Breast epithelium (tissue), 4 donors: ENCODE data around the gene NFASC. TPM values are rescaled to one million over a fixed set of nuclear protein-coding genes. Genes with fewer than 3 reads are reported as not detected.

Source experiments
- DNase-seq, 2 donors: peaks; one replicate each; pipeline ENCODE4 v3.0.0-alpha.2; 2019; ENCODE audit warnings: low spot score in 2 of 2
- H3K27ac ChIP-seq, 2 donors: fragments of 200-600 bp; sonication (generic) in 1 of 2; one replicate each; pipeline ENCODE4 v1.5.1; 2016 to 2019; ENCODE audit warnings: mild to moderate bottlenecking in 1 of 2
- H3K27me3 ChIP-seq, 2 donors: fragments of 200-600 bp; sonication (generic) in 1 of 2; one replicate each; pipeline versions ENCODE4 v1.5.1 to v1.6.0; 2017 to 2019; ENCODE audit warnings: control low read depth in 1 of 2, mild to moderate bottlenecking in 1 of 2
- H3K36me3 ChIP-seq: fragments of 200-600 bp; one replicate; pipeline ENCODE4 v1.5.1; 2019
- H3K4me1 ChIP-seq, 2 donors: fragments of 200-600 bp; sonication (generic); one replicate each; pipeline ENCODE4 v1.5.1; 2016 to 2019; ENCODE audit warnings: control low read depth in 1 of 2
- H3K4me3 ChIP-seq, 3 donors: fragments of 200-600 bp; sonication (generic); 1 replicate in 2 of 3; 2 replicates in 1 of 3; pipeline ENCODE4 v1.5.1; 2016 to 2019; ENCODE audit warnings: mild to moderate bottlenecking in 3 of 3, moderate library complexity in 2 of 3
- H3K9me3 ChIP-seq, 2 donors: fragments of 200-600 bp; sonication (generic) in 1 of 2; one replicate each; pipeline ENCODE4 v1.5.1; 2016 to 2019; ENCODE audit warnings: control low read depth in 1 of 2
- CTCF ChIP-seq, 3 donors: fragments of 450-650 bp; IDR thresholded peaks; one replicate each; pipeline ENCODE4 v1.5.1; 2016 to 2017; ENCODE audit warnings: antibody characterized with exemption in 3 of 3, mild to moderate bottlenecking in 3 of 3, moderate library complexity in 3 of 3
- POLR2A ChIP-seq: fragments of 450-650 bp; IDR thresholded peaks from one replicate; pipeline ENCODE4 v1.6.1; 2016; ENCODE audit warnings: antibody characterized with exemption, mild to moderate bottlenecking, moderate library complexity
- POLR2AphosphoS5 ChIP-seq, 3 donors: sonication (generic); formaldehyde crosslinking; IDR thresholded peaks; one replicate each; pipeline ENCODE4 v1.6.1; 2017; ENCODE audit warnings: antibody characterized with exemption in 3 of 3
- intact Hi-C: fragments of 100-400 bp; cut with DNase I; formaldehyde crosslinking; loops from one replicate; pipeline ENCODE4 v1.15.1; 2023; ENCODE audit warnings: low total_unique reads
- total RNA-seq, 3 donors: library from RNA; depleted of rRNA; stranded (reverse); fragments of >200 nt; gene quantifications; one replicate each; pipeline ENCODE4 v1.1.0, GENCODE V29; 2016

NFASC gene
- total RNA-seq, 3 donors from 2014 or later, result 1.6 to 19.5 (median 14.1) TPM

- H3K27ac ChIP-seq, result no peak overlapping the region
- no peak overlapping the region for H3K4me3 ChIP-seq
- intact Hi-C loops, result no loop called here
- TF ChIP-seq POLR2AphosphoS5 (IDR thresholded peaks at IDR 0.05), result no peak
- no peaks in the 10 kb centered on the region for H3K27me3 ChIP-seq
- H3K36me3 ChIP-seq, result no peaks in the 10 kb centered on the region
- H3K9me3 ChIP-seq, result no peaks in the 10 kb centered on the region
- no peaks in the 10 kb centered on the region for H3K4me1 ChIP-seq
- no peak for DNase-seq
Measured at GRCh38 chr1:205028390-205028789, 157.7 kb downstream of the NFASC start.

GRCh38 chr1:205028924-205029323 is 158.3 kb downstream of the NFASC start:
- no peak overlapping the region for H3K27ac ChIP-seq

GRCh38 chr1:205030241-205030640 is 159.6 kb downstream of the NFASC start:
- Histone ChIP-seq H3K4me1 (no peaks in the 10 kb centered on the region), H3K9me3 (no peaks in the 10 kb centered on the region), H3K27me3 (no peaks in the 10 kb centered on the region), H3K4me3 (no peak overlapping the region), H3K36me3 (no peaks in the 10 kb centered on the region), H3K27ac (no peak overlapping the region)
- no peak for DNase-seq
- TF ChIP-seq CTCF (IDR thresholded peaks at IDR 0.05) (no peak), POLR2AphosphoS5 (IDR thresholded peaks at IDR 0.05) (no peak), POLR2A (no peak)
- intact Hi-C loops, result no loop called here

More at GRCh38 chr1:205028924-205029323, 158.3 kb downstream of the NFASC start:
- Histone ChIP-seq H3K9me3 (no peaks in the 10 kb centered on the region), H3K4me3 (no peak overlapping the region), H3K36me3 (no peaks in the 10 kb centered on the region), H3K27me3 (no peaks in the 10 kb centered on the region), H3K4me1 (no peaks in the 10 kb centered on the region)
- no peak for DNase-seq
- TF ChIP-seq POLR2A (no peak), CTCF (IDR thresholded peaks at IDR 0.05) (no peak), POLR2AphosphoS5 (IDR thresholded peaks at IDR 0.05) (no peak)
- intact Hi-C loops, result no loop called here

DNA sequence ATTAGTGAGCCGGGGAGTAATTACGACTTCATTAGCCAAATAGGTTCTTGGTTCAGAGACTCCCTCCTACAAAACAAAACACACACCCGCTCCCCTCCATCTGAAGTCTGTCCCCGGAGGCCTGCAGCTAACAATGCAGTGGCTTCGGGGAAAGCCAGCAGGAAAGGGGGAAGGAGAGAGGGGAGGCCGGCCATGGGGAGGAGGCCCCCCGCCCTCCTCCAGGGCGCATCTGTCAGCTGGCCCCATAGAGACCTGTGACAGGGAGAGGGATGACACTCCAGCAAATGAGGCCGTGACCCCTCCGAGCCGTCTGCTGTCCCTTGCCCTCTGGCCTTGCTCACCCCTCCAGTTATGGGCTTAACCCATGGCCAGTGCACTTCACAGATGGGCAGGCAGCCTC is 160.2 kb downstream of the NFASC start:
- Histone ChIP-seq H3K27me3 (no peaks in the 10 kb centered on the region), H3K4me1 (no peaks in the 10 kb centered on the region), H3K4me3 (no peak overlapping the region), H3K36me3 (no peaks in the 10 kb centered on the region), H3K9me3 (no peaks in the 10 kb centered on the region), H3K27ac (no peak overlapping the region)
- no peak for TF ChIP-seq POLR2AphosphoS5 (IDR thresholded peaks at IDR 0.05)
- TF ChIP-seq POLR2A, result no peak
- no peak for TF ChIP-seq CTCF (IDR thresholded peaks at IDR 0.05)
- intact Hi-C loops, result no loop called here
- DNase-seq, result no peak

DNA sequence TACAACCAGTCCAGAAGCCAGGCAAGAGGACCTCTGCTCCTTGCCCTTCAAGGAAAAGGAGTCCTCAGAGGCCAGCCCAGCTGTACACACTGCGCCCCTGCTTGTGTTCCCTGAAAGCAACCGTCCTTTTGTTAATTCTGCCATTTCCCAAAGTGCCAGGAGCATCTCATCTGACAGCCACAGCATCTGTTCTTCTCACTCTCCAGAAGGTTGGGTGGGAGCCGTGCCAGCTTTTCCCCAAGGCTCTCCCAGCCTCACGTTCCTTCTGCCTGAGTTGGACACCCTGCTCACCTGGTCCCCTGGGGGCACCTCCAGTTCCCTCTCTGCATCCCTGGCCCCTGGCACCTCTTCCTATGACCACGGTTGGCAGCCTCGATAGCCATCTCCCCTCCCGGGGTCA is 161.8 kb downstream of the NFASC start:
- no peaks in the 10 kb centered on the region for H3K4me1 ChIP-seq
- no peaks in the 10 kb centered on the region for H3K9me3 ChIP-seq
- TF ChIP-seq POLR2AphosphoS5 (IDR thresholded peaks at IDR 0.05) (no peak), POLR2A (no peak), CTCF (IDR thresholded peaks at IDR 0.05) (no peak)
- H3K4me3 ChIP-seq, result no peak overlapping the region
- no peaks in the 10 kb centered on the region for H3K36me3 ChIP-seq
- no peak overlapping the region for H3K27ac ChIP-seq
- no peak for DNase-seq
- intact Hi-C loops, result no loop called here
- no peaks in the 10 kb centered on the region for H3K27me3 ChIP-seq

DNA sequence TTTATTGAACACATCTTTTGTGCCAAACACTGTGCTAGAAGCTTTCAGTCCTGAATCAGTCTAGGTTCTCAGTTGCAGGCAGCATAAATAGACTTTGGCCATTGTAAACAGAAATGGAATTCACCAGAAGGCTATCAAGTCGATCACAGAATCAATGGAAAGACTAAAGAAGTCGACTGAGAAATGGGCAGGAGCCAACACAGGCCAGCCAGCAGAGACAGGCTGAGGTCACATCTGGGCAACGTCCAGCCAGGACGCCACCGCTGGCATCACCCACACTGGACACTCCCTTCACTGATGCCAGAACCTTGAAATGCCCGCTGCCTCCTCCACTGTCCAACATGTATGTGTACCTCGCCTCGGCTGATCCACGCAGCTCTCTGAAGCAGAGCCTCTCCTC is 166.9 kb downstream of the NFASC start:
- Histone ChIP-seq H3K27ac (no peak overlapping the region), H3K4me1 (no peaks in the 10 kb centered on the region), H3K9me3 (no peaks in the 10 kb centered on the region), H3K4me3 (no peak overlapping the region), H3K27me3 (peaks cover 0 to 7% of the 10 kb centered on the region in 2 donors), H3K36me3 (no peaks in the 10 kb centered on the region)
- no peak for DNase-seq
- intact Hi-C loops, result no loop called here
- TF ChIP-seq POLR2AphosphoS5 (IDR thresholded peaks at IDR 0.05), result no peak
- TF ChIP-seq POLR2A, result no peak
- no peak for TF ChIP-seq CTCF (IDR thresholded peaks at IDR 0.05)
